A549 (cell line): ENCODE measurements around the gene FBXL7. TPM values are rescaled to one million over a fixed set of nuclear protein-coding genes. Genes with fewer than 3 reads are reported as not detected.

ENCODE experiments used
- ATAC-seq, 2 experiments: fragments of 200-7000 bp in 1 of 2; fragments of >200 bp in 1 of 2; cut with Nextera tagmentation in 1 of 2; cut with Tn5 transposase in 1 of 2; 3 replicates each; pipeline versions ENCODE4 v1.8.0 to v1.9.1; 2018 to 2020; ENCODE audit warnings: mild to moderate bottlenecking in 1 of 2, moderate library complexity in 1 of 2
- CTCF ChIA-PET: fragments of 300-600 bp; sonication (Branson Sonifier 250); formaldehyde crosslinking; extraction: SDS; loops from one replicate; lab custom pipeline; 2021; ENCODE audit warnings: antibody characterized with exemption, inconsistent platforms; lab: Yijun Ruan, JAX
- POLR2A ChIA-PET: fragments of 350-600 bp; formaldehyde crosslinking; extraction: SDS; loops from one replicate; lab custom pipeline; 2021; ENCODE audit warnings: antibody characterized with exemption, inconsistent platforms; lab: Yijun Ruan, JAX
- DNase-seq, 2 experiments: peaks; one replicate each; pipeline versions ENCODE4 v3.0.0 to v3.0.0-alpha.2; 2011 to 2016; ENCODE audit warnings: low read depth in 1 of 2, low spot score in 1 of 2
- FAIRE-seq: peaks from 2 replicates; lab custom pipeline; 2011; peaks lifted over from hg19 to GRCh38; lab: Jason Lieb, UNC
- H3K27ac ChIP-seq, 2 experiments: fragments of >200 bp; sonication (Bioruptor Twin); formaldehyde crosslinking; 3 replicates each; pipeline ENCODE4 v1.5.1; 2016 to 2017
- H3K4me1 ChIP-seq: fragments of >200 bp; sonication (Bioruptor Twin); formaldehyde crosslinking; 3 replicates; pipeline ENCODE4 v1.6.1; 2016
- H3K4me2 ChIP-seq: fragments of >200 bp; sonication (Bioruptor Twin); formaldehyde crosslinking; 3 replicates; pipeline ENCODE4 v1.6.1; 2016
- H3K4me3 ChIP-seq: fragments of >200 bp; sonication (Bioruptor Twin); formaldehyde crosslinking; 3 replicates; pipeline ENCODE4 v1.5.1; 2016
- H3K9me3 ChIP-seq: fragments of >200 bp; sonication (Bioruptor Twin); formaldehyde crosslinking; 3 replicates; pipeline ENCODE4 v1.6.1; 2016
- EP300 ChIP-seq, 2 experiments: fragments of >200 bp; sonication (Bioruptor Twin); formaldehyde crosslinking; IDR thresholded peaks; 2 replicates in 1 of 2; 3 replicates in 1 of 2; pipeline ENCODE4 v1.6.1; 2016 to 2017
- GATA3 ChIP-seq: IDR thresholded peaks from 2 replicates; pipeline ENCODE4 v1.6.1; 2012; ENCODE audit warnings: borderline replicate concordance
- HEYL ChIP-seq: fragments of 250-450 bp; sonication (Bioruptor Pico); IDR thresholded peaks from 2 replicates; pipeline ENCODE4 v1.8.0; 2021; ENCODE audit warnings: mild to moderate bottlenecking, moderate library complexity
- HOXA7 ChIP-seq: fragments of 250-450 bp; sonication (Bioruptor Pico); IDR thresholded peaks from 2 replicates; pipeline ENCODE4 v1.5.0; 2020; ENCODE audit warnings: mild to moderate bottlenecking, moderate library complexity
- JUNB ChIP-seq: fragments of >200 bp; sonication (Bioruptor Twin); formaldehyde crosslinking; IDR thresholded peaks from 2 replicates; pipeline ENCODE4 v1.6.1; 2016
- KDM5A ChIP-seq: fragments of 200-600 bp; sonication (generic); IDR thresholded peaks from 2 replicates; pipeline ENCODE4 v1.6.1; 2016; ENCODE audit warnings: antibody characterized with exemption, mild to moderate bottlenecking
- NR3C1 ChIP-seq: fragments of >200 bp; sonication (Bioruptor Twin); formaldehyde crosslinking; IDR thresholded peaks from 3 replicates; pipeline ENCODE4 v1.6.1; 2017
- PHF8 ChIP-seq: fragments of 200-600 bp; sonication (generic); IDR thresholded peaks from 2 replicates; pipeline ENCODE4 v1.6.1; 2016; ENCODE audit warnings: low read depth, mild to moderate bottlenecking, antibody characterized with exemption, moderate library complexity, borderline replicate concordance
- POLR2AphosphoS2 ChIP-seq: conservative IDR thresholded peaks from 2 replicates; pipeline ENCODE4 v1.6.1; 2012; ENCODE audit warnings: low read length, improper control_type of control experiment, inconsistent platforms
- RCOR1 ChIP-seq: fragments of 150-350 bp; IDR thresholded peaks from 2 replicates; pipeline ENCODE4 v1.6.1; 2014; ENCODE audit warnings: antibody characterized with exemption, low read length, low read depth
- RFX5 ChIP-seq: fragments of 450-650 bp; IDR thresholded peaks from 2 replicates; pipeline ENCODE4 v1.7.1; 2014; ENCODE audit warnings: antibody characterized with exemption, mild to moderate bottlenecking, moderate library complexity
- RNF2 ChIP-seq: fragments of 200-600 bp; sonication (generic); IDR thresholded peaks from 2 replicates; pipeline ENCODE4 v1.6.1; 2016; ENCODE audit warnings: low read depth, mild to moderate bottlenecking, antibody characterized with exemption, moderate library complexity, borderline replicate concordance
- SMC3 ChIP-seq: fragments of >200 bp; sonication (Bioruptor Twin); formaldehyde crosslinking; IDR thresholded peaks from 3 replicates; pipeline ENCODE4 v1.6.1; 2018; ENCODE audit warnings: inconsistent platforms
- TP53 ChIP-seq: fragments of 250-450 bp; sonication (Bioruptor Pico); IDR thresholded peaks from 2 replicates; pipeline ENCODE4 v1.5.0; 2021; ENCODE audit warnings: mild to moderate bottlenecking, moderate library complexity
- ZC3H11A ChIP-seq: fragments of 450-650 bp; IDR thresholded peaks from 2 replicates; pipeline ENCODE4 v1.6.1; 2014; ENCODE audit warnings: antibody characterized with exemption, mild to moderate bottlenecking
- ZSCAN20 ChIP-seq: fragments of 250-450 bp; sonication (Bioruptor Pico); IDR thresholded peaks from 2 replicates; pipeline ENCODE4 v1.8.0; 2022; ENCODE audit warnings: mild to moderate bottlenecking, moderate library complexity
- WGBS: methylation state at CpG from one replicate; pipeline ENCODE4 v1.1.6; 2017; ENCODE audit errors: missing lambda C conversion rate; 5-methylcytosine and 5-hydroxymethylcytosine counted together
- polyA plus RNA-seq, 4 experiments: library from polyadenylated mRNA; depleted of rRNA in 3 of 4; stranded (reverse); fragments of >200 nt; fragmentation: RNase III in 1 of 4; extraction: RNeasy Plus Mini Kit Qiagen cat#74134 plus additional on column Dnase treatment in 1 of 4; gene quantifications; 2 replicates in 3 of 4; 3 replicates in 1 of 4; pipeline ENCODE4 v1.2.3, GENCODE V29; 2011 to 2017
- TF ChIP-seq, protein P1 (sequence below): fragments of 250-450 bp; sonication (Bioruptor Pico); IDR thresholded peaks from 2 replicates; pipeline ENCODE4 v1.5.0; 2021; ENCODE audit warnings: mild to moderate bottlenecking, moderate library complexity, borderline replicate concordance
- TF ChIP-seq, protein P2 (sequence below): IDR thresholded peaks from 2 replicates; pipeline ENCODE4 v1.6.1; 2012
- TF ChIP-seq, protein P3 (sequence below): fragments of 200-600 bp; sonication (generic); IDR thresholded peaks from 2 replicates; pipeline ENCODE4 v1.6.1; 2016; ENCODE audit warnings: antibody characterized with exemption, mild to moderate bottlenecking, moderate library complexity
- TF ChIP-seq, protein P4 (sequence below): fragments of 150-350 bp; IDR thresholded peaks from 2 replicates; pipeline ENCODE4 v1.6.1; 2014; ENCODE audit warnings: low read depth, mild to moderate bottlenecking, low read length

FBXL7 gene
- polyA plus RNA-seq, 2 of the 4 experiments (the other 2 are of a cell fraction): 0.90 to 1.7 TPM

DNA sequence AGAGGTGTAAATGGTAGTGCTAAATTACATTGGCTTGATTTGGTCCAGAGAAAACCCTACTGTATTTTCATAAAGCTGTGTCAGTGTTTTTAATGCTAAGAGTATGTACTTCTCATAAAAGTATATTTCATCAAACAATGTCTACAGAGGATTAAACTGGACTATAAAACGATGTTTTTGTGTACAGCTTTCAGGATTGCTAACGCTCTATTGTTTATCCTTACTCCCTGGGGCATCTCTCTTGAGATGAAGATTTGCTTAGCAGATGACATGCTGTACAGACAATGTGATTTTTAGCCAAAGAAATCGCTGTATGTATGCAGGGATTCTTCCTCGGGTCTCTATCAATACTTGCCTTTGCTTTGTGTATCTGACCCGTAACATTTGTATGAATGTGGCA, 216.0 kb downstream of the FBXL7 start:
- ChIA-PET POLR2A (no interaction called here), CTCF (no interaction called here)
- ATAC-seq (no peak), FAIRE-seq (no peak), DNase-seq (no peak)
- no peaks in the 10 kb centered on the region; the same call in 2 of the 3 replicates for H3K9me3 ChIP-seq
- no peak overlapping the region for H3K27ac ChIP-seq
- WGBS: 18% methylated on average over 5 of the region's 5 CpGs
- H3K4me3 ChIP-seq: no peak overlapping the region
- no peaks in the 10 kb centered on the region for H3K4me1 ChIP-seq
- no peak overlapping the region for H3K4me2 ChIP-seq
- TF ChIP-seq KDM5A (no peak), POLR2AphosphoS2 (no peak), NR3C1 (no peak), EP300 (IDR thresholded peaks at IDR 0.05) (no peak)

DNA sequence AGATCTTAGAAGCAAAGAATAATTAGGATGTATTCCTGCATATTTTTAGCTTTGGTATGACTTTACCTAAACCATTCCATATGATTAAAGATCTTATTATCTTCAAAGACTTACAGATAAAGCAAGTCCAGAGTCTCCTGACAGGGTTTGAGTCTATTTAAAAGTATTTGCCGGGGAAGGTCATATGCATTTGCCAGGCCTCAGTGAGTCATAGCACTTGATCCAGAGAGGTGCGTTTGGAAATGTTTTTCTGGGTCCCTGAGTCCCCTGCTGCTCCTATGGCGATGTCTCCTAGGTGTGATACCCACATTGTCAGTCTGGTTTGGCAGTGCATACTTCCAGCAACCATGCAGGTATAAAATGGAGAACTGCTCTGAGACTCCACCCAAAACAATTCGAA, 217.0 kb downstream of the FBXL7 start:
- POLR2A ChIA-PET: no interaction called here
- no peak for FAIRE-seq
- no peak for TF ChIP-seq RFX5
- TF ChIP-seq, protein P1, sequence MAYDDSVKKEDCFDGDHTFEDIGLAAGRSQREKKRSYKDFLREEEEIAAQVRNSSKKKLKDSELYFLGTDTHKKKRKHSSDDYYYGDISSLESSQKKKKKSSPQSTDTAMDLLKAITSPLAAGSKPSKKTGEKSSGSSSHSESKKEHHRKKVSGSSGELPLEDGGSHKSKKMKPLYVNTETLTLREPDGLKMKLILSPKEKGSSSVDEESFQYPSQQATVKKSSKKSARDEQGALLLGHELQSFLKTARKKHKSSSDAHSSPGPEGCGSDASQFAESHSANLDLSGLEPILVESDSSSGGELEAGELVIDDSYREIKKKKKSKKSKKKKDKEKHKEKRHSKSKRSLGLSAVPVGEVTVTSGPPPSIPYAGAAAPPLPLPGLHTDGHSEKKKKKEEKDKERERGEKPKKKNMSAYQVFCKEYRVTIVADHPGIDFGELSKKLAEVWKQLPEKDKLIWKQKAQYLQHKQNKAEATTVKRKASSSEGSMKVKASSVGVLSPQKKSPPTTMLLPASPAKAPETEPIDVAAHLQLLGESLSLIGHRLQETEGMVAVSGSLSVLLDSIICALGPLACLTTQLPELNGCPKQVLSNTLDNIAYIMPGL (CRISPR knock-in tag): no peak
- no peak for TF ChIP-seq RNF2
- TF ChIP-seq HOXA7 (CRISPR knock-in tag): no peak
- TF ChIP-seq GATA3: no peak
- TF ChIP-seq PHF8: no peak
- no peak for TF ChIP-seq ZSCAN20
- TF ChIP-seq, protein P2, sequence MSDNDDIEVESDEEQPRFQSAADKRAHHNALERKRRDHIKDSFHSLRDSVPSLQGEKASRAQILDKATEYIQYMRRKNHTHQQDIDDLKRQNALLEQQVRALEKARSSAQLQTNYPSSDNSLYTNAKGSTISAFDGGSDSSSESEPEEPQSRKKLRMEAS: no peak
- TF ChIP-seq EP300 (IDR thresholded peaks at IDR 0.05): no peak
- no peak for TF ChIP-seq HEYL
- no peak for TF ChIP-seq RCOR1
- TF ChIP-seq TP53 (CRISPR knock-in tag): no peak
- TF ChIP-seq JUNB: no peak
- TF ChIP-seq POLR2AphosphoS2: no peak
- TF ChIP-seq ZC3H11A: no peak
- TF ChIP-seq NR3C1: no peak
- TF ChIP-seq, protein P3, sequence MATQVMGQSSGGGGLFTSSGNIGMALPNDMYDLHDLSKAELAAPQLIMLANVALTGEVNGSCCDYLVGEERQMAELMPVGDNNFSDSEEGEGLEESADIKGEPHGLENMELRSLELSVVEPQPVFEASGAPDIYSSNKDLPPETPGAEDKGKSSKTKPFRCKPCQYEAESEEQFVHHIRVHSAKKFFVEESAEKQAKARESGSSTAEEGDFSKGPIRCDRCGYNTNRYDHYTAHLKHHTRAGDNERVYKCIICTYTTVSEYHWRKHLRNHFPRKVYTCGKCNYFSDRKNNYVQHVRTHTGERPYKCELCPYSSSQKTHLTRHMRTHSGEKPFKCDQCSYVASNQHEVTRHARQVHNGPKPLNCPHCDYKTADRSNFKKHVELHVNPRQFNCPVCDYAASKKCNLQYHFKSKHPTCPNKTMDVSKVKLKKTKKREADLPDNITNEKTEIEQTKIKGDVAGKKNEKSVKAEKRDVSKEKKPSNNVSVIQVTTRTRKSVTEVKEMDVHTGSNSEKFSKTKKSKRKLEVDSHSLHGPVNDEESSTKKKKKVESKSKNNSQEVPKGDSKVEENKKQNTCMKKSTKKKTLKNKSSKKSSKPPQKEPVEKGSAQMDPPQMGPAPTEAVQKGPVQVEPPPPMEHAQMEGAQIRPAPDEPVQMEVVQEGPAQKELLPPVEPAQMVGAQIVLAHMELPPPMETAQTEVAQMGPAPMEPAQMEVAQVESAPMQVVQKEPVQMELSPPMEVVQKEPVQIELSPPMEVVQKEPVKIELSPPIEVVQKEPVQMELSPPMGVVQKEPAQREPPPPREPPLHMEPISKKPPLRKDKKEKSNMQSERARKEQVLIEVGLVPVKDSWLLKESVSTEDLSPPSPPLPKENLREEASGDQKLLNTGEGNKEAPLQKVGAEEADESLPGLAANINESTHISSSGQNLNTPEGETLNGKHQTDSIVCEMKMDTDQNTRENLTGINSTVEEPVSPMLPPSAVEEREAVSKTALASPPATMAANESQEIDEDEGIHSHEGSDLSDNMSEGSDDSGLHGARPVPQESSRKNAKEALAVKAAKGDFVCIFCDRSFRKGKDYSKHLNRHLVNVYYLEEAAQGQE: no peak
- TF ChIP-seq, protein P4, sequence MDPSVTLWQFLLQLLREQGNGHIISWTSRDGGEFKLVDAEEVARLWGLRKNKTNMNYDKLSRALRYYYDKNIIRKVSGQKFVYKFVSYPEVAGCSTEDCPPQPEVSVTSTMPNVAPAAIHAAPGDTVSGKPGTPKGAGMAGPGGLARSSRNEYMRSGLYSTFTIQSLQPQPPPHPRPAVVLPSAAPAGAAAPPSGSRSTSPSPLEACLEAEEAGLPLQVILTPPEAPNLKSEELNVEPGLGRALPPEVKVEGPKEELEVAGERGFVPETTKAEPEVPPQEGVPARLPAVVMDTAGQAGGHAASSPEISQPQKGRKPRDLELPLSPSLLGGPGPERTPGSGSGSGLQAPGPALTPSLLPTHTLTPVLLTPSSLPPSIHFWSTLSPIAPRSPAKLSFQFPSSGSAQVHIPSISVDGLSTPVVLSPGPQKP: no peak
- TF ChIP-seq SMC3: no peak
- TF ChIP-seq, all 56 proteins: peak for 0

More for the DNA sequence above, 217.0 kb downstream of the FBXL7 start:
- DNase-seq (no peak), ATAC-seq (no peak)
- no peak overlapping the region for H3K4me2 ChIP-seq
- H3K4me1 ChIP-seq: no peaks in the 10 kb centered on the region
- CTCF ChIA-PET: no interaction called here
- no peaks in the 10 kb centered on the region; the same call in 2 of the 3 replicates for H3K9me3 ChIP-seq
- no peak overlapping the region for H3K27ac ChIP-seq
- no peak overlapping the region for H3K4me3 ChIP-seq
- 19% methylated on average over 4 of the region's 4 CpGs for WGBS
